ENCODE data around the gene MAPK6.

Gene MAPK6

GRCh38 chr15:52068004-52068615 is 49.1 kb downstream of the MAPK6 start:
- Histone ChIP-seq H3K9me3 (ENCODE audit: low read length) (no peaks in the 10 kb centered on the region), H3K9ac (ENCODE audit: low read length) (no peak overlapping the region), H3K27me3 (ENCODE audit: insufficient read depth, low read length) (no peaks in the 10 kb centered on the region), H3K4me1 (ENCODE audit: insufficient read depth, low read length, severe bottlenecking) (no peaks in the 10 kb centered on the region), H3K36me3 (ENCODE audit: insufficient read depth, low read length) (peaks cover 13% of the 10 kb centered on the region), H2AFZ (ENCODE audit: low read length) (no peak overlapping the region), H3K9me2 (ENCODE audit: low read depth, low read length) (no peaks in the 10 kb centered on the region), H3F3A (ENCODE audit: insufficient read depth, low read length) (no peaks in the 10 kb centered on the region; the same call in 1 of the 2 replicates), H4K20me1 (ENCODE audit: insufficient read depth, low read length) (no peaks in the 10 kb centered on the region), H3K79me2 (ENCODE audit: insufficient read depth, low read length) (no peaks in the 10 kb centered on the region), H3K4me3 (ENCODE audit: low read depth, low read length, poor library complexity, severe bottlenecking) (no peak overlapping the region), H3K27ac (ENCODE audit: low read depth, low read length, poor library complexity, severe bottlenecking) (no peak overlapping the region), H3K4me2 (ENCODE audit: low read length) (no peak overlapping the region)
- TF ChIP-seq, protein P1, sequence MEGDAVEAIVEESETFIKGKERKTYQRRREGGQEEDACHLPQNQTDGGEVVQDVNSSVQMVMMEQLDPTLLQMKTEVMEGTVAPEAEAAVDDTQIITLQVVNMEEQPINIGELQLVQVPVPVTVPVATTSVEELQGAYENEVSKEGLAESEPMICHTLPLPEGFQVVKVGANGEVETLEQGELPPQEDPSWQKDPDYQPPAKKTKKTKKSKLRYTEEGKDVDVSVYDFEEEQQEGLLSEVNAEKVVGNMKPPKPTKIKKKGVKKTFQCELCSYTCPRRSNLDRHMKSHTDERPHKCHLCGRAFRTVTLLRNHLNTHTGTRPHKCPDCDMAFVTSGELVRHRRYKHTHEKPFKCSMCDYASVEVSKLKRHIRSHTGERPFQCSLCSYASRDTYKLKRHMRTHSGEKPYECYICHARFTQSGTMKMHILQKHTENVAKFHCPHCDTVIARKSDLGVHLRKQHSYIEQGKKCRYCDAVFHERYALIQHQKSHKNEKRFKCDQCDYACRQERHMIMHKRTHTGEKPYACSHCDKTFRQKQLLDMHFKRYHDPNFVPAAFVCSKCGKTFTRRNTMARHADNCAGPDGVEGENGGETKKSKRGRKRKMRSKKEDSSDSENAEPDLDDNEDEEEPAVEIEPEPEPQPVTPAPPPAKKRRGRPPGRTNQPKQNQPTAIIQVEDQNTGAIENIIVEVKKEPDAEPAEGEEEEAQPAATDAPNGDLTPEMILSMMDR (IDR thresholded peaks at IDR 0.05; ENCODE audit: low read length): no peak
- no peak for TF ChIP-seq EZH2 (IDR thresholded peaks at IDR 0.05; ENCODE audit: borderline replicate concordance, low read length)

DNA sequence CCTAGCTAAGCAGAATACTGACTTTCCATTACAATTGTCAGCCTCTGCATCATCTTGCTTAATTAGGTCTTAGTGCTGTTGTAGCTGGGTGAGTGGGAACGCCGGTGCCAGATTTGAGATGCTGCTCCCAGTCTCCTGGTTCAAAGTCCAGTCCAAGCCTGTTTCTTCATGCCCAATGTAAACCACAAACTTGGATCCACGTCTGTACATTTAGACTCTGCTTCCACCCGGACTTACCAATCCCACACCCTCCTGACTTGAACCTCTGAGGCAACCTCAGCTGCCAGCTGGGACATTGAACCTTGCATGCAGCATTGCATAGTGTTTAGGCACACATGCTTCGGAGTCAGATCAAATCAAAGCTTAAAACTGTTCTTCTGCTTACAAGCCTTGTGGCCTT is 50.5 kb downstream of the MAPK6 start:
- Histone ChIP-seq H3K27me3 (ENCODE audit: insufficient read depth, low read length) (no peaks in the 10 kb centered on the region), H2AFZ (ENCODE audit: low read length) (no peak overlapping the region), H3K9me3 (ENCODE audit: low read length) (no peaks in the 10 kb centered on the region), H4K20me1 (ENCODE audit: insufficient read depth, low read length) (no peaks in the 10 kb centered on the region), H3K36me3 (ENCODE audit: insufficient read depth, low read length) (peaks cover 5% of the 10 kb centered on the region), H3K4me1 (ENCODE audit: insufficient read depth, low read length, severe bottlenecking) (no peaks in the 10 kb centered on the region), H3K4me2 (ENCODE audit: low read length) (no peak overlapping the region), H3K4me3 (ENCODE audit: low read depth, low read length, poor library complexity, severe bottlenecking) (no peak overlapping the region), H3F3A (ENCODE audit: insufficient read depth, low read length) (no peaks in the 10 kb centered on the region; the same call in 1 of the 2 replicates), H3K79me2 (ENCODE audit: insufficient read depth, low read length) (no peaks in the 10 kb centered on the region), H3K9me2 (ENCODE audit: low read depth, low read length) (no peaks in the 10 kb centered on the region), H3K27ac (ENCODE audit: low read depth, low read length, poor library complexity, severe bottlenecking) (no peak overlapping the region), H3K9ac (ENCODE audit: low read length) (no peak overlapping the region)
- TF ChIP-seq, protein P1 (IDR thresholded peaks at IDR 0.05; ENCODE audit: low read length): no peak
- TF ChIP-seq EZH2 (IDR thresholded peaks at IDR 0.05; ENCODE audit: borderline replicate concordance, low read length): no peak

- Histone ChIP-seq H3K4me2 (ENCODE audit: low read length) (no peak overlapping the region), H2AFZ (ENCODE audit: low read length) (no peak overlapping the region), H3F3A (ENCODE audit: insufficient read depth, low read length) (no peaks in the 10 kb centered on the region; the same call in 1 of the 2 replicates), H3K27ac (ENCODE audit: low read depth, low read length, poor library complexity, severe bottlenecking) (no peak overlapping the region), H3K4me1 (ENCODE audit: insufficient read depth, low read length, severe bottlenecking) (no peaks in the 10 kb centered on the region), H3K9me3 (ENCODE audit: low read length) (no peaks in the 10 kb centered on the region), H4K20me1 (ENCODE audit: insufficient read depth, low read length) (no peaks in the 10 kb centered on the region), H3K36me3 (ENCODE audit: insufficient read depth, low read length) (no peaks in the 10 kb centered on the region), H3K9ac (ENCODE audit: low read length) (no peak overlapping the region), H3K4me3 (ENCODE audit: low read depth, low read length, poor library complexity, severe bottlenecking) (no peak overlapping the region), H3K9me2 (ENCODE audit: low read depth, low read length) (no peaks in the 10 kb centered on the region), H3K27me3 (ENCODE audit: insufficient read depth, low read length) (no peaks in the 10 kb centered on the region), H3K79me2 (ENCODE audit: insufficient read depth, low read length) (no peaks in the 10 kb centered on the region)
- TF ChIP-seq, protein P1 (IDR thresholded peaks at IDR 0.05; ENCODE audit: low read length): no peak
- TF ChIP-seq EZH2 (IDR thresholded peaks at IDR 0.05; ENCODE audit: borderline replicate concordance, low read length): no peak
Observed at GRCh38 chr15:52071570-52071969, 52.6 kb downstream of the MAPK6 start.
